Measurements from ENCODE around the gene TMEM134.

DNA sequence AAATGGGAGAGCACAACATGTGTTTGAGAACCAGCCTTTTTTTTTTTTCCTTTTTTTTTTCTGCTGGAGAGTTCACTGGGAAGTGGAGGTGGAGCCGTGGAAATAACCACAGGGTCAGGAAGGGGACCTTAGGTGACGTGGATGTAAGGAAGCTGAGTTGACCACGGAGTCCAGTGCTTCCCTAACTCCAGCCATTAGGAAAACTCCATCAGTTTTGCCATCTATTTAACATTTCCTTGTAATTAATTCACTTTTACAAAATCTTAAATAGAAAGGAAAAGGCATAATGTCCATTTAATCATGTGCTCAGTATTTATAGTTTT lies 40.9 kb upstream of the TMEM134 start:
- TF ChIP-seq, protein P1, sequence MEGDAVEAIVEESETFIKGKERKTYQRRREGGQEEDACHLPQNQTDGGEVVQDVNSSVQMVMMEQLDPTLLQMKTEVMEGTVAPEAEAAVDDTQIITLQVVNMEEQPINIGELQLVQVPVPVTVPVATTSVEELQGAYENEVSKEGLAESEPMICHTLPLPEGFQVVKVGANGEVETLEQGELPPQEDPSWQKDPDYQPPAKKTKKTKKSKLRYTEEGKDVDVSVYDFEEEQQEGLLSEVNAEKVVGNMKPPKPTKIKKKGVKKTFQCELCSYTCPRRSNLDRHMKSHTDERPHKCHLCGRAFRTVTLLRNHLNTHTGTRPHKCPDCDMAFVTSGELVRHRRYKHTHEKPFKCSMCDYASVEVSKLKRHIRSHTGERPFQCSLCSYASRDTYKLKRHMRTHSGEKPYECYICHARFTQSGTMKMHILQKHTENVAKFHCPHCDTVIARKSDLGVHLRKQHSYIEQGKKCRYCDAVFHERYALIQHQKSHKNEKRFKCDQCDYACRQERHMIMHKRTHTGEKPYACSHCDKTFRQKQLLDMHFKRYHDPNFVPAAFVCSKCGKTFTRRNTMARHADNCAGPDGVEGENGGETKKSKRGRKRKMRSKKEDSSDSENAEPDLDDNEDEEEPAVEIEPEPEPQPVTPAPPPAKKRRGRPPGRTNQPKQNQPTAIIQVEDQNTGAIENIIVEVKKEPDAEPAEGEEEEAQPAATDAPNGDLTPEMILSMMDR (IDR thresholded peaks at IDR 0.05; ENCODE audit: insufficient read depth, low read depth, low read length), result no peak
- TF ChIP-seq EZH2 (IDR thresholded peaks at IDR 0.05; ENCODE audit: insufficient read depth, low read length), result no peak
